MV-4-11 (cell line): ENCODE measurements around the gene FCN3.
"Not testable (repeated sequence)": the region's sequence is repeated elsewhere in the genome, so short reads cannot be mapped to it uniquely, and the experiment has no call there.

Experiments
- DNase-seq: peaks from one replicate; lab custom pipeline; 2025; lab: John Stamatoyannopoulos, UW

The FCN3 gene

DNA sequence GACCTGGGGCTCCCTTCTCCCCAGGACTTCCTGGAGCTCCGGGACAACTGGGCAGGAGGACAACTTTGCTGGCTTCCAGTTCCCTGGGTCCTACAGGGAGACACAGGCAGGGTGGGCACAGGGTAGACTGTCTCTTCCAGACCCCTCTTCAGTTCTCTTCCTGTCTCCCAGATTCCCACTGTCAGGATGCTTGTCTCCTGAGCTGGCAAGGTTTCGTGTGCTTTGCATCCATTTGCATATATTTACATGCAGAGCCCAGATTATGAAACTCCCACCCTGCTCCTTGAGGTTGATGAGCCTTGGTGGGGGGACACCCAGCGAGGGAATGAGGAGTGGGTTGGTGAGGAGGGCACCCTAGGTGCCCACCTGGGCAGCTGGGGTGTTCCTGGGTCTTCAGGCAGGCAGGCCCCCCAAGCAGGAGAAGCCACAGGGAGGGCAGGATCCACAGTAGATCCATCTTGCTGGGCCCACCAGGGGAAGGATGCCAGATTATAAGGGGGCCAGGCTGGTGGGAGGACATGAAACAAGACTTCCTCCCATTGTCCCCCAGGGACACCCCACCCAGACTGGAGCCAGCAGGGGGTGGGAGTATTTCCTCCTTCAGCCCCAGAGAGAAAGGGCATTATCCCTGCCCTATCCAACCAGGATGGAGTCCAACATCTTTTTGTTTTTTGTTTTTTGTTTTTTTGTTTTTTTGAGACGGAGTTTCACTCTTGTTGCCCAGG lies at the start of gene FCN3:
Gene FCN3, minus strand, starts transcription at position 463 of the 725 bp plus-strand sequence. Its CDS starts 6 bp downstream, at position 457.
- no peak for DNase-seq

- no peak for DNase-seq
Observed at GRCh38 chr1:27423709-27424108, 49.1 kb upstream of the FCN3 start.

DNA sequence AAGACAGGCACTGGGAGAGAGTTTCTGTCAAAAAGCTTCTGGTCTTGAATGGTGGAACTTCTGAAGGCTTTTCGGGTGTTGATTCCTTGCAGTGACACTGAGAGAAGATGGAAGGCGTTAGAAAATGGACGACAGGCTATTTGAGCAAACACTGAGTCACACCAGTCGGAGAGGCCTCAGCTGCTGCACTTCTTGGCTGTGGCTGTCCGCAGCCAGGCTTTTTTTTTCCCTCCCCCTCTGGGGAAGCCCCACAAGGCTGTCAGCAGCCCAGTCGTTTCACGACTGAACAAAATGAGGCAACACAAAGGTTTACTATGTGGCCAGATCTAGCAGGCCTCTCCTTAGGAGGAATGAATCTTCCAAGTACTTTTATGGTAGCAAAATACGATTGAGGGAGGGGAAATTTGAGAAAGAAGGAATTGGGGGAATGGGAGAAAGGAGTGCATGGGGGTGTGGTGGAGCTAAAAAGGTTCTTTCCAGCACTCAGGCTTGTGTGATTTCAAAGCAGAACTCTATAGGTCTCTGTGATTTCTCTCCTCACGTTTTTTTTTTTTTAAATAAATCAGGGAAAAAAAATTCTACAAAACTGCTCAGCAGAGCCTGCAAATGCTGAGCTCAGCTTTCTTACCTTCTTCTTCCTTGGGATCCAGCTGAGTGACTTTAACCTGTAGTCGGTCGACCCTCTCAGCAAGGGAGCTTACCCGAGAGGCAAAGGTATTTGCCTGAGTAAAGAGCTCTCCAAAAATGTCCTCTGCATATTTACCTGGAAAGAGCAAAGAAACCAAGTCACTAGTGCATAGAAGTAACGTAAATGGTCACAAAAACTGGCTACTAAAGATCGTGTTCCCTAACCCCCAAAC lies 43.9 kb upstream of the FCN3 start:
- DNase-seq = peak; percentile 93

- DNase-seq = no peak
Observed at GRCh38 chr1:27417713-27418112, 43.1 kb upstream of the FCN3 start.

DNA sequence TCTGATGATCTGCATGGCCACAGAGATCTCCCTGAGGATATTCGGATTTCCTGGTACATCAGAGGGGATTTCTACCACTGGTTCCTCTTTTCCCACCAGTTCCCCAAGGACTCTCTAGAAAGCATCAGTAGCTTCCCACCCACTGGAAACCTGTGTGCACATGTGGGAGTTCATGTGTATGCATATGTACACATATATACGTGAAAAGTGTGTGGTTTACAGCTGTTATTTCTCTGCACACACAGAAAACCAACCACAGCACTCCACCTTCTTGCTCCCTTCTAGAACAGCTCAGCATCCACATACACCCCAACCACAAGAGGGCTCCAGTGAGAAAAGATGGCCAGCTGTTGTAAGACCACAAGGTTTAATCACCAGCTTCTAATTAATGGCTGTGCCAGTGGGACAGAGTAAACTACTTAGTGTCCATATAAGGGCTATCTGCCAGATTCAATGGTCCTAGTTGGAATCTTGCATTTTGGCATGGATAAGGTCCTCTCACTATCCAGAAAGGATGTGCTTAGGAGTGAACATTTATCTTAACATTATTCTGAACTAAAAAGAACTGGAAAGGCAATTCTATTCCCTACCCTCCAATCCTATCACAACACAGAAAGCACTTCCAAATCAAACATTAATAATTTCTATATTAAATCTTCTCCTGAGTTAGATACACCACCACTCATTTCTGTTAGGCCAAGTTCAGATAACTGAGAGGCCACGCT lies 41.9 kb upstream of the FCN3 start:
- DNase-seq = peak; percentile 77

DNA sequence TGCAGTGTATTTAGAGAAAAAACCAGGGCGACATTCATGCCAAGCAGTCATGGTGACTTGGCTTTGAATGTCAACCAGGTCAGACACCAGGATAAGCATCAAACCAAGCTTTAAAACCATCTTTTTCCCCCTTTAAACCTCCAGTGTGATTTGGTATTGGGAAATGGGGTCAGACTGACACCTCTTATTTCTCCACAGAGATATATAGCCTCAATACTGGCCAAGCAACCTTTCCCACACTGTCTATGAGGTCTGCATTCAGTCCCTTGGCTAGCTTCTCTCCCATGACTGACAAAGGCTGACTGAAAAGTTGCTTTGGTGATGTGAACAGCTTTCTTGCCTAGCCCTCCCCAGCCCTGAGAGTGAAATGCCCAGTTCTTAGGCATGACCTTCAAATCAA lies 39.5 kb upstream of the FCN3 start:
- no peak for DNase-seq

- DNase-seq = peak; percentile 14
Observed at GRCh38 chr1:27413004-27413403, 38.4 kb upstream of the FCN3 start.

DNA sequence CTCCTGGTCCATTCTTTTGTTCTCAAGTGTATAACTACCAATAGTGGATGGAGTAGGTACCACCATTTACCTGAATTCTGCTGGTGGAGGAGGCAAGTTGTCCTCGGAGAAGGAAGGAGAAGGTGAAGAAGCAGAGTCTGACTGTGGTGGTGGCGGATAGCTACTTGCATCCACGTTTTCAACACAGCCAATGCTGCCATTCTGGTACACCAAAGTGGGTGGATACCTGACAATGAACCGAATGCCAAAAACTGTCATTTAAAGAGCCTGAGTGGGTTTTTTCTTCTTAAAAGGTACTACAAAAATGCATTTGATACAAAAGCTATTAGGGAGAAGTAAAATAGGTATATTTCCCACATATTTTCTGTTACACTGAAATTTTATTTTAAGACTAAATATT lies 37.9 kb upstream of the FCN3 start:
- DNase-seq = no peak

GRCh38 chr1:27410709-27411108 lies 36.1 kb upstream of the FCN3 start:
- DNase-seq = no peak

- no peak for DNase-seq
Observed at GRCh38 chr1:27409669-27410068, 35.0 kb upstream of the FCN3 start.

- no peak for DNase-seq
Observed at GRCh38 chr1:27408151-27408550, 33.5 kb upstream of the FCN3 start.

- DNase-seq = not testable (repeated sequence)
Observed at GRCh38 chr1:27406791-27407190, 32.2 kb upstream of the FCN3 start.

GRCh38 chr1:27406362-27406680 lies 31.7 kb upstream of the FCN3 start:
- DNase-seq = no peak

GRCh38 chr1:27405598-27406361 lies 31.2 kb upstream of the FCN3 start:
- not testable (repeated sequence) for DNase-seq

DNA sequence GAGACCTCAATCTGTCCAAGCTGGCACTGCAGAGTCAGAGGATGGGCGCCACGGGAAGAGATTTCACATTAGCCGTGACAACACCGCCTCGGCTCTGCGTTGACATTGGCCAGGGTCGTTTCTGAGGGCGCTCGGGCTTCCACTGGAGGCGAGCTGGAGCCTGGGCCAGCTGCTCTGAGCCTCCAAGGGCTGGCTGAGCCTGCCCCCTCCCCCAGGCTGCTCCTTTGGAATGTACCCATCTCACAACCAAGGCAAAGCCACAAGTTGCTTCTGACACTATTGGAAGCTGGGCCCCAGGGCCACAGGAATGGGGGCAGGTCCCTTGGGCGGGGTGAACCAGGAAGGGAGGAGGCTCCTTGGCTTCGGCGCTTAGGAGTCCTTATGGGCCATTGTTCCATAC lies 30.4 kb upstream of the FCN3 start:
- no peak for DNase-seq

- no peak for DNase-seq
Observed at GRCh38 chr1:27403931-27404330, 29.3 kb upstream of the FCN3 start.

- peak; percentile 89 for DNase-seq
Observed at GRCh38 chr1:27403065-27403726, 28.6 kb upstream of the FCN3 start.

- peak; percentile 73 for DNase-seq
Observed at GRCh38 chr1:27402349-27402754, 27.7 kb upstream of the FCN3 start.

GRCh38 chr1:27400963-27401341 lies 26.3 kb upstream of the FCN3 start:
- DNase-seq = no peak

- DNase-seq = no peak
Observed at GRCh38 chr1:27400082-27400962, 25.7 kb upstream of the FCN3 start.
